NB4 (cell line): ENCODE data around the gene PTOV1.
A peak's percentile ranks its signal among the peaks of the same experiment; 100 is the strongest.

Experiments
- DNase-seq: peaks from one replicate; pipeline ENCODE4 v3.0.0; 2010; ENCODE audit warnings: low read depth
- H3K4me3 ChIP-seq: one replicate; pipeline ENCODE4 v1.5.1; 2011; ENCODE audit warnings: mild to moderate bottlenecking, low read depth, low read length, moderate library complexity
- MYC ChIP-seq: IDR thresholded peaks from 2 replicates; pipeline ENCODE4 v1.6.1; 2011; ENCODE audit warnings: low read depth, low read length
- POLR2A ChIP-seq: IDR thresholded peaks from 2 replicates; pipeline ENCODE4 v1.6.1; 2011; ENCODE audit warnings: mild to moderate bottlenecking; ENCODE audit not compliant: insufficient read length; ENCODE audit errors: extremely low read depth
- TF ChIP-seq, protein P1 (sequence below): IDR thresholded peaks from one replicate; pipeline ENCODE4 v1.5.1; 2012; ENCODE audit warnings: low read depth, low read length
- TF ChIP-seq, protein P2 (sequence below): IDR thresholded peaks from 2 replicates; pipeline ENCODE4 v1.6.1; 2011; ENCODE audit warnings: low read depth, low read length

PTOV1 gene

DNA sequence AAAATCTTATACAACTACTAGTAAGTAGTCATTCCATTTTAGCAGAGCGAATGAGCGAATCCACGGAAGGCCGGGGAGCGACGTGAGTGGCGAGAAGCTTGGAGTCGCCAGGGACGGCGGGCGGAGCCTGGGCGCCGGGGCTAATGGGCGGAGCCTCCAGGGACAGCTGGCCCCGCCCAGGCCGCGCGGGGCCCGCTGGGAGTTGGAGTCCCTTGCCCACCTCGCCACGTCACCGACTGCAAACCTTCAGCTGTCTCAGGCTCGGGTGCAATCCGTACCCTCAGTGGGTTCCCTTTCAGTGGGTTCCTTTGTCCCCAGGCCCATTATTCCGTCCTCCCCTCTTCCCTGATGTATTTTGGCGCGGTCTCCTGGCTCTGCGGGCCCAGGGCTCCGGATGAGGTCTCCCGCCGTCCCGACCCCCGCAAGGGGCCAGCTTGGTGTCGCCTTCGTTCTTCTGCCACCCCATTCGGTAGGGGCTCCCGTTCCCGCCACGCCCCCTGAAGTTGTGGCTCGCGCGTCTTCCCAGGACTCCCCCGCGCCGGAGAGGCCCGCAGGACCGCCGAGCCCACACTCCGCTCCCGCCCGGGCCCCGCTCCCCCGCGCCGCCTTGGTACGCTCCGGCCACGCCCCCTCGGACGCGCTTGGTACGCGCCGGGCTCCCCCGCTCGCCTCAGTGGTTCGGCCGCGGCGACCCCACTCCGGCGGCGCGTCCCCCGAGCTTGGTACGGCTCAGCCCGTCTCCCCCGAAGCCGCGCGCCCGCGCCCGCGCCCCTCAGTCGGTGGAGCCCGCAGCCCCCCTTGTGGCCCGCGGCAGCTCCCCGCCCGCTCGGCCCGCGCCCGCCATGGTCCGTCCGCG, at the start of gene PTOV1:
TSS of gene PTOV1 (plus strand) at position 673 of the 856 bp plus-strand sequence.
- TF ChIP-seq MYC (peak; percentile 14; the same call in 1 of the 2 replicates), POLR2A (peak; percentile 47)
- TF ChIP-seq, protein P1, sequence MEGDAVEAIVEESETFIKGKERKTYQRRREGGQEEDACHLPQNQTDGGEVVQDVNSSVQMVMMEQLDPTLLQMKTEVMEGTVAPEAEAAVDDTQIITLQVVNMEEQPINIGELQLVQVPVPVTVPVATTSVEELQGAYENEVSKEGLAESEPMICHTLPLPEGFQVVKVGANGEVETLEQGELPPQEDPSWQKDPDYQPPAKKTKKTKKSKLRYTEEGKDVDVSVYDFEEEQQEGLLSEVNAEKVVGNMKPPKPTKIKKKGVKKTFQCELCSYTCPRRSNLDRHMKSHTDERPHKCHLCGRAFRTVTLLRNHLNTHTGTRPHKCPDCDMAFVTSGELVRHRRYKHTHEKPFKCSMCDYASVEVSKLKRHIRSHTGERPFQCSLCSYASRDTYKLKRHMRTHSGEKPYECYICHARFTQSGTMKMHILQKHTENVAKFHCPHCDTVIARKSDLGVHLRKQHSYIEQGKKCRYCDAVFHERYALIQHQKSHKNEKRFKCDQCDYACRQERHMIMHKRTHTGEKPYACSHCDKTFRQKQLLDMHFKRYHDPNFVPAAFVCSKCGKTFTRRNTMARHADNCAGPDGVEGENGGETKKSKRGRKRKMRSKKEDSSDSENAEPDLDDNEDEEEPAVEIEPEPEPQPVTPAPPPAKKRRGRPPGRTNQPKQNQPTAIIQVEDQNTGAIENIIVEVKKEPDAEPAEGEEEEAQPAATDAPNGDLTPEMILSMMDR = no peak
- TF ChIP-seq, protein P2, sequence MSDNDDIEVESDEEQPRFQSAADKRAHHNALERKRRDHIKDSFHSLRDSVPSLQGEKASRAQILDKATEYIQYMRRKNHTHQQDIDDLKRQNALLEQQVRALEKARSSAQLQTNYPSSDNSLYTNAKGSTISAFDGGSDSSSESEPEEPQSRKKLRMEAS = peak; percentile 34; the same call in 1 of the 2 replicates
- peak within 1 kb of the TSS; percentile 69 for H3K4me3 ChIP-seq
- peak; percentile 92 for DNase-seq

- no peak for DNase-seq
- H3K4me3 ChIP-seq = no peak overlapping the region
- TF ChIP-seq, protein P2 = no peak
- TF ChIP-seq, protein P1 = no peak
- no peak for TF ChIP-seq MYC
- TF ChIP-seq POLR2A = no peak
Measured at GRCh38 chr19:49801401-49801888, 49.5 kb upstream of the PTOV1 start.

DNA sequence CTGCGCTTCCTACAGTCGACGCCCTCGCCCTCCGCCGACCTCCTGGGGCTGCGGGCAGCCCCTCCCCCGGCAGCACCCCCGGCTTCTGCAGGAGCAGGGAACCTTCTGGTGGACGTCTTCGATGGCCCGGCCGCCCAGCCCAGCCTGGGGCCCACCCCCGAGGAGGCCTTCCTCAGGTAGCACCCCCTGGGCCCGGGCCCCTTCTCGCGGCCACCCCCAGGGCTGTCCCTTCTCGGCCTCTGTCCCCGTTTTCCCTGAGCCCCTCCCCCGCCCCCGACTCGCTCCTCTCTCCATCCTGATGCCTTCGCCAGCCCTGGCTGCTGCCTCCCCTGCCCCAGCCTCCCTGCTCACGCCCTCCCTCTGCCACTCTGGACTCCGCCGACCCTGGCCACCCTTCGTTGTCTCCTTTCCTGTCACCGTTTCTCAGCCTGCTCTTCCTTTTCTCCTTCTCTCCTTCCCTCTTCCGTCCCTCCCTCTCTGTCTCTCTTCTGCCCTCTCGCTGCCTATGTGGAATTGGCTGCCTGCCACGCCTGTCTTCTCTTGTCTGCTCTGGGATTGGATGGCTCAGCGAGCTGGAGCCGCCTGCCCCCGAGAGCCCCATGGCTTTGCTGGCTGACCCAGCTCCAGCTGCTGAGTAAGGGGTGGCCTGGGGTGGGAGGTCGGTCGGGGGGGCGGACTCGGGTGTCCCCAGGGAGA, 48.8 kb upstream of the PTOV1 start:
- no peak for DNase-seq
- H3K4me3 ChIP-seq = no peak overlapping the region
- TF ChIP-seq MYC = no peak
- TF ChIP-seq POLR2A = no peak
- TF ChIP-seq, protein P2 = no peak
- TF ChIP-seq, protein P1 = no peak

- no peak for DNase-seq
- H3K4me3 ChIP-seq = no peak overlapping the region
Measured at GRCh38 chr19:49802836-49803528, 48.0 kb upstream of the PTOV1 start.

GRCh38 chr19:49803529-49803856, 47.5 kb upstream of the PTOV1 start:
- H3K4me3 ChIP-seq = no peak overlapping the region
- TF ChIP-seq, protein P1 = no peak
- TF ChIP-seq POLR2A = no peak
- TF ChIP-seq MYC = no peak
- TF ChIP-seq, protein P2 = no peak
- no peak for DNase-seq

More at GRCh38 chr19:49802836-49803528, 48.0 kb upstream of the PTOV1 start:
- no peak for TF ChIP-seq MYC
- TF ChIP-seq, protein P1 = no peak
- TF ChIP-seq POLR2A = no peak
- TF ChIP-seq, protein P2 = no peak
